Mesothelial cell of epicardium (in vitro differentiated cells): ENCODE measurements around the gene LRP5. TPM values are rescaled to one million over a fixed set of nuclear protein-coding genes. Genes with fewer than 3 reads are reported as not detected.

Experiments used
- DNase-seq, 2 experiments: peaks; one replicate each; pipeline ENCODE4 v3.0.0; 2021; ENCODE audit warnings: low spot score in 2 of 2; ENCODE audit not compliant: unreplicated experiment in 2 of 2
- H3K27ac Mint-ChIP-seq: 2 replicates; pipeline ENCODE4 v1.8.0; 2021; ENCODE audit warnings: mixed read lengths
- H3K27me3 Mint-ChIP-seq: 2 replicates; pipeline ENCODE4 v1.8.0; 2021; ENCODE audit warnings: low read depth, mixed read lengths
- H3K36me3 Mint-ChIP-seq: 2 replicates; pipeline ENCODE4 v1.8.0; 2021; ENCODE audit warnings: mixed read lengths
- H3K4me1 Mint-ChIP-seq: 2 replicates; pipeline ENCODE4 v1.8.0; 2021; ENCODE audit warnings: mixed read lengths
- H3K4me3 Mint-ChIP-seq: 2 replicates; pipeline ENCODE4 v1.8.0; 2021; ENCODE audit warnings: mild to moderate bottlenecking, moderate library complexity, mixed read lengths
- H3K9me3 Mint-ChIP-seq: 2 replicates; pipeline ENCODE4 v1.8.0; 2021; ENCODE audit warnings: mixed read lengths
- CTCF ChIP-seq: fragments of 200-600 bp; sonication (generic); IDR thresholded peaks from one replicate; pipeline ENCODE4 v1.5.0; 2021; ENCODE audit warnings: antibody characterized with exemption; ENCODE audit not compliant: unreplicated experiment
- total RNA-seq: library from RNA; stranded (reverse); gene quantifications from 3 replicates; pipeline ENCODE4 v1.2.1, GENCODE V29; 2021

LRP5 gene
- total RNA-seq, 1 donor from 2014 or later: 72.5 TPM

DNA sequence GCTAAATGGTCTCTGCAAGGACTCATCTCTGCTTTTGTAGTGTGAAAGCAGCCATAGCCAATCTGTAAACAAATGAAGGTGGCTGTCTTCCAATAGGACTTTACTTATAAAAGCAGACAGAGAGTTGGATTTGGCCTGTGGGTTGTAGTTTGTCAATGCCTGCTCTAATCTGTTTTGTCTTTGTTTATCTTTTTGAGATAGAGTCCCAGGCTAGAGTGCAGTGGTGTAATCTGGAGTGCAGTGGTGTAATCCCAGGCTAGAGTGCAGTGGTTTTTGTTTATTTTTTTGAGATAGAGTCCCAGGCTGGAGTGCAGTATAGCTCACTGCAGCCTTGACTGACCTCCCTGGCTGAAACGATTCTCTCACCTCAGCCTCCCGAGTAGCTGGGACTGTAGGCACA is 156.7 kb downstream of the LRP5 start:
- TF ChIP-seq CTCF: no peak
- Mint-ChIP-seq H3K4me3 (no peak overlapping the region), H3K27me3 (no peaks in the 10 kb centered on the region), H3K36me3 (peaks cover 30% of the 10 kb centered on the region), H3K4me1 (peaks cover 49% of the 10 kb centered on the region), H3K27ac (peak overlapping the region; percentile 31), H3K9me3 (peaks cover 16% of the 10 kb centered on the region)
- DNase-seq: no peak

GRCh38 chr11:68469642-68470041 is 157.3 kb downstream of the LRP5 start:
- TF ChIP-seq CTCF: no peak
- Mint-ChIP-seq H3K4me1 (peaks cover 44% of the 10 kb centered on the region), H3K27ac (peak overlapping the region; percentile 31), H3K9me3 (peaks cover 16% of the 10 kb centered on the region), H3K36me3 (peaks cover 34% of the 10 kb centered on the region), H3K27me3 (no peaks in the 10 kb centered on the region), H3K4me3 (no peak overlapping the region)
- no peak for DNase-seq

- no peak overlapping the region for H3K4me3 Mint-ChIP-seq
- peaks cover 38% of the 10 kb centered on the region for H3K36me3 Mint-ChIP-seq
- no peak for DNase-seq
- no peaks in the 10 kb centered on the region for H3K27me3 Mint-ChIP-seq
- peaks cover 40% of the 10 kb centered on the region for H3K4me1 Mint-ChIP-seq
- TF ChIP-seq CTCF: no peak
- peaks cover 16% of the 10 kb centered on the region for H3K9me3 Mint-ChIP-seq
- H3K27ac Mint-ChIP-seq: peak overlapping the region; percentile 32
Observed at GRCh38 chr11:68470304-68470811, 158.0 kb downstream of the LRP5 start.

- no peak for TF ChIP-seq CTCF
- Mint-ChIP-seq H3K36me3 (peaks cover 38% of the 10 kb centered on the region), H3K4me3 (no peak overlapping the region), H3K4me1 (peaks cover 31% of the 10 kb centered on the region), H3K27ac (peak overlapping the region; percentile 17), H3K9me3 (peaks cover 16% of the 10 kb centered on the region), H3K27me3 (no peaks in the 10 kb centered on the region)
- DNase-seq: no peak
Observed at GRCh38 chr11:68471360-68472340, 159.3 kb downstream of the LRP5 start.

DNA sequence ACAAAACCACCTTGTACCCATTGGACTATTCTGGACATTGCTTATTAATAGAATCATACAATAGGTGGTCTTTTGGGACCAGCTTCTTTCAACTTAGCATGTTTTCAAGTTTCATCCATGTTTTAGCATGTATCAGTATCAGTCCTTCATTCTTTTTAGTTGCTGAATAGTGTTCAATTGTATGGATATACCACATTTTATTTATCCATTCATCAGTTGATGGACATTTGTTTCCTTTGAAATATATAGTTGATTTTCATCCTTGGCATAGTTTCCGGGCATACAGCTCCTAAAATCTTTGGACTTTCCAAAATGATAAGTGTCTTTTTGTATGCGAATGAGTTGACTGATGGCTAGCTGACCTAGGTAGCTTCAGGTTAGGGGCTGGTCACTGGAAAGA is 160.4 kb downstream of the LRP5 start:
- Mint-ChIP-seq H3K27ac (no peak overlapping the region), H3K27me3 (no peaks in the 10 kb centered on the region), H3K36me3 (peaks cover 46% of the 10 kb centered on the region), H3K9me3 (peaks cover 16% of the 10 kb centered on the region), H3K4me3 (no peak overlapping the region), H3K4me1 (peaks cover 28% of the 10 kb centered on the region)
- TF ChIP-seq CTCF: no peak
- DNase-seq: no peak
